Activated CD4-positive, CD25-positive, alpha-beta regulatory T cell (primary cell): ENCODE data around the gene TMPO.
A peak's percentile ranks its signal among the peaks of the same experiment; 100 is the strongest.
"Not testable (repeated sequence)": the region's sequence is repeated elsewhere in the genome, so short reads cannot be mapped to it uniquely, and the experiment has no call there.

Experiments
- DNase-seq, 4 experiments: peaks; one replicate each; lab custom pipeline; 2025; lab: John Stamatoyannopoulos, UW

The TMPO gene

DNA sequence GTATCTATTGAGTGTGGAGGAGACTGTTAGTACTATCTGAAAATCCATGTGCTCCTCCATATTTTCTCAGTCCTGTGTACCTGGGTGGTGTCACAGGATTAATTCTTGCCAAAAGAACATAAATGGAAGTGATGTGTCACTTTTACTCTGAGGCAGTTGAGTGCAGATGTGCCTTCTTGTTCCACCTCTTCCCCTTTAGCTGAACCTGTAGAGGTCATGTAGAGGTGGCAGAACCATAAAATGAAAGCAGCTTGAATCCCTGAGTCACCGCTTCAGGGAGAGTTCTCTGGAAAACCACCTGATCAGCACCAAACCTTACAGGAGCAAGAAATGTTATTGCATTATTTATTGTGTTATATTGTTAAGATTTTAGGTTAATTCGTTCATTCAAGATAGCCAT, 63.4 kb downstream of the TMPO start:
- DNase-seq = no peak

DNA sequence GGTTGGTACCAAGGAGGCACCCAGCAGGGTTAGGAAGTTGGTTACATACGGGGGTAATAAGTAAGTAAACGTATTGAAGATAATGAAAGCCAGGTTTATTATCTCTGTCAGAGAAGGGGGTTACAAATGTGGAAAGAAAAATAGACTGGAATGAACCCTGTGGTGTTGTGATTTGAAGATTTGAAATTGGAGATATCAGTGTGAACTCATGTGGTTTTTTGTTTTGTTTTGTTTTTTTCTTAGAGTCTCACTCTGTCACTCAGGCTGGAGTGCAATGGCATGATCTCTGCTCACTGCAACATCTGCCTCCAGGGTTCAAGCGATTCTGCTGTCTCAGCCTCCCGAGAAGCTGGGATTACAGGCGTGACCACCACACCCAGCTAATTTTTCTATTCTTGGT, 64.0 kb downstream of the TMPO start:
- DNase-seq = no peak

DNA sequence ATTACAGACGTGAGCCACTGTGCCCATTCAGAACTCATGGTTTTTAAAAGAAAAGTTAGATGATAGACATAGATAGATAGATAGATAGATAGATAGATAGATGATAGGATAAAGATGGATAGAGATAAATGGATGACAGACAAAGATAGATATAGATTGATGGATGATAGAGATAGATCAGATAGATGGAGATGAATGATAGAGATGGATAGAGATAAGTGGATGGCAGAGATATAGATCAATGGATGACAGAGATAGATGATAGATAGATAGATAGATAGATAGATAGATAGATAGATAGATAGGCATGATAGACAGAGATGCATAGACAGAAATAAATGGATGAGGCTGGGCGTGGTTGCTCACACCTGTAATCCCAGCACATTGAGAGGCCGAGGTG, 64.4 kb downstream of the TMPO start:
- no peak for DNase-seq

DNA sequence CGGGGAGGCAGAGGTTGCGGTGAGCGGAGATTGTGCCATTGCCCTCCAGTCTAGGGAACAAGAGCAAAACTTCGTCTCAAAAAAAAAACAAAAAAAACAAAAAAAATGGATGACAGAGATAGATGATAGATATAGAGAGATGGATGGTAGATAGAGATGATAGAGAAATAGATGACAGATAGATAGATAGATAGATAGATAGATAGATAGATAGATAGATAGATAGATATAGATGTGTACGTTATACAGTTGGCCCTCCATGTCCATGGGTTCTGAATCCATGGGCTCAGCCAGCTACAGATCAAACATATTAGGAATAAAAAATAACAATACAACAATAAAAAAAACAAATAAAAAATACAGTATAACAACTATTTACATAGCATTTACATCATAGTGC, 65.3 kb downstream of the TMPO start:
- DNase-seq = no peak

DNA sequence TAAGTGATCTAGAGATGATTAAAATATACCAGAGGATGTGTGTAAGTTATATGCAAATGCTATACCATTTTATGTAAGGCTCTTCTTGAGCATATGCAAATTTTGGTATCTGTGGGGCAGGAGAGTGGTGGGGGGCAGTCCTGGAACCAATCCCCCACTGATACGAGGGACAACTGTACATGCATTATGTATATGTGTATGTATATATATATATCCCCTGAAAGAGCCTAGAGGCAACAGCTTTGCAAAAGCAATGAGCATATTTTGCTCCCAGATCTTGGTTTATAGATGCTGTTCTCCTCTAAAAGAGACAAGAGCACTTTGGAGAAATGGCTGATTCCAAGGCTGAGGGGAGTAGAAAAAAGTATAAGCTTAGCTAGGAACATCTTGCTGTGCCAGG, 65.7 kb downstream of the TMPO start:
- DNase-seq = no peak

DNA sequence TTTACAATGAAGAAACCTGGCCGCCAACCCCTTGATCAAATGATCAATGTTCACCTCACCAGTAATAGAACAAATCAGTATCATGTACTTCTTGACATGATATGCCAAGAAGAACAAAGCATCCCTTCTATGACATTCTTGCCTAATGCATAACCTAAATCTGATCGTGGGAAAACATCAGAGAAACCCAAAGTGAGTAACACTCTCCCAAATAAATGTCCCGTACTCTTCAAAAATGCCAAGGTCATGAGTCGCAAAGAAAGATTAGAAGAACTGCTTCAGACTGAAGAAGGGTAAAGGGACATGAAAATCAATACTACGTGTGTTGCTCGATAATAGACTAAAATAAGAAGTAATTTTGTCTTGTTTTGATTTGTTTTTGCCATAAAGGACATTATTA, 66.7 kb downstream of the TMPO start:
- no peak for DNase-seq

DNA sequence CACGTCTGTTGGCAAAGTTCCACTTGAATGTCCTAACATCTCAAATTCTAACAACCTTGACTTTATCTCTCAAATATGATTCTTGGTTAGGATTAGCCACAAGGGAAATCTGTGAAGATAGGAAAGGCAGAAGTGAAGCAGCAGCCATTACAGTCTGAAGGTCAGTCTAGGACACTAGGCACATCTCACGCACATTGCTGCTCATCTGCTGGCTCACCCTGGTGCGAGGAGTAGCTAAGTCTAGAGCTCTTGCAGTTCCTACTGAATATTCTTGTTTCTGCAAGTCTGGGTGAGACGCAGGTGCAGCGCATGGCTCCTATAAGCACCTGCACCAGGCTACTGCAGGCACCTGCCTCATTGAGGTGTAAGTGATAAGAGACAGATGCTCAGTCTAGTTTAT, 71.7 kb downstream of the TMPO start:
- DNase-seq = no peak

DNA sequence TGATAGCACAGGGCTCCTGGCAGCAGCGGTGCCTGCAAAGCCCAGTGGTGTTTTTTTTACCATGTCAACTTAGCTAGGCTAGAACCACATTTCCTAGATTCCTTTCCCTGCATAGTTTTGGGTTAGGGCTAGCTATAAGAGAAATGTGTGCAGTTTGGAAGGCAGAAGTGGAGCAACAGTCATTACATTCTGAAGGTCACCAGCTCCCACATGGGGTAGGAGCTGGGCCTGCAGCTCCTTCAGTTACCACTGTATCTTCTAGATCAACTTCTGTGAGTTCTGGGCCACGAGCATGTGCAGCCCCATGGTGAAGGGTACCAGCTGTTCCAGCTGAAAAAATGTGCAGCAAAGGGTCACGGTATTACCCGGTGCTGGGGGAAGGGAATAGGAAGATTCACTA, 75.8 kb downstream of the TMPO start:
- DNase-seq = no peak

DNA sequence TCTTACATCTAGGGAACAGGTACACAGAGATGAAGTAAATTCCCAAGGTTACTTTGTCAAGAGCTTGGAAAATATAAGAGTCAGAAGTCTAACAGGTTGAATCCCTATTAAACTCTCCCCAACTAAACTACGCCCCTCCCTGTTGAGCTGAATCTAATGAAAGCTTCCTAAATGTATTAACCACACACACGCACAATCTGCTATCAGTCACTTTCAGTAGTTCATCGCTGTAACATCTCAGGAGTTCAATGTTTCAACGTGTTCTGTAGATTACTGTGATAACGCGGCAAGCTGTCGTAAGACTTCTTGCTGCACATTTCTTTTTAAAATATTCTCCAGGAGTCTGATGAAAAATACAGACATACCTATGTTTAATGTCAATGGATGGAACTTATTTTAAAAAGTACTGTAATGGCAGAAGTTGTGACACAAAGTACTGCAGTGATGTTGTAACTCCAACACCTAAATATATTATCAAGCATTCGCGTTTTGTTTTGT, 77.5 kb downstream of the TMPO start:
- DNase-seq = no peak

DNA sequence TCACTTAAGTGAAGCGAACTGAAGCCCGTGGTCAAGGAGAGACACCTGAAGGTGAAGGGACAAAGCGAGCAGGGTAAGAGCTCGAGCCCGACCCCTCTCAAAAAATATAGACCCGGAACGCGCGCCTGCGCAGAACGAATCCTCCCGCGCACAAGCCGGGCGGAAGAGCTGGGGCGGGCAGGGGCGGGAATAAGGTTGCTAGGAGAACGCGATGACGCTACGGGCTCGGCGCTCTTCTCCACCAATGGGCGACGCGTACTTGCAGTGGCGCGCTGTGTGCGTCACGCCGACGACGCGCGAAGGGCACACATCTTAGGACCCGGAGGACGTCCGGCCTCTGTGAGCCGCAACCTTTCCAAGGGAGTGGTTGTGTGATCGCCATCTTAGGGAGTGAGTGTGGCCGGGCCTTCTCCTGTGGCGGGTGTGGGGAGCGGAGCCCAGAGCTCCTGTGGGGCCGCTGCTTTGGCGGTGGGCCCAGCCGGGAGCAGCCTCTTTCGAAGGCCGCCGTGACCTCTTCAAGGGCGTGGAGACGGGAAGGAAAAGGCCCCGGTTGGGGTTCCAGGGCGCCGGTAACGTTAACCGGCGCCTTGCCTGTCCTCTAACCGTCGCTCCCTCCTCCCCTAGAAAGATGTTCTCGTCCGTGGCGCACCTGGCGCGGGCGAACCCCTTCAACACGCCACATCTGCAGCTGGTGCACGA, 78.1 kb downstream of the TMPO start, which contains the start of gene SLC25A3:
Gene SLC25A3 (plus strand): TSS at position 336 of the 699 bp plus-strand sequence. CDS start 293 bp downstream, at position 629.
- peak; percentile 87 to 93 (median 90) for DNase-seq

DNA sequence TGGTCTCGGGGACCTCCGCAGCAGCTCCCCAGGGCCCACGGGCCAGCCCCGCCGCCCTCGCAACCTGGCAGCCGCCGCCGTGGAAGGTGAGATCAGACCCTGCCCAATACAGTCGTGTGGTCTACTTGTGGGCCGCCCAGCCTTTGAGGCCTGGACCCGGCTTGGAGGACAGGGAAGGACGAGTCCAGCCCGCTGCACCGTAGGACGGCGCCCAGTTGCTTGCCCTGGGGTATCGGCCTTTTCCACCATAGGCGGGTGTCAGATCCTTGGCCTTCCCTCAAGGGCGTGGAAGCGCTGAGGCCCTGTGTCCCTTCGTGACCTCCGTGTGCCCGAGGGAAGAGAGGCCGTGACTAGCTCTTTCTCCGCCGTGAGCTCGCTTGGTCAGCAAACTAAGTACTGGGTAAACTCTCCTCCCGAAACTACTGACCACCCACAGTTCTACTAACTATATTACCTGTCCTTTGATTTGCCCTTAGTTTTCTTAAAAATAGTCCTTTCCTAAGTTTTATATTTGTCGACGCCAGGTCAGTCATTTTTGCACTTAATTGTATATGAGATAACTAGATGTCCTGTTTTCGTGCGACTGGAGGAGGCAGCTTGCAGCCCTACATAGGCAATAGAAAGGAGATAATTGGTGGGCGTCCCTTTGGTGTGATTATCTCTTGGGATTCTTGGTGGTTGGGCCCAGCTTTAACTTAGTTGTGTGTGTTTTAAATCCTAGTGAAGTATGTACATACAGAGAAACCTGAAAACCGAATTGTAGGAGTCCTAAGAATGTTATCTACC, 78.9 kb downstream of the TMPO start:
- peak in 3 of 4 experiments; percentile 14 to 35 (median 34) for DNase-seq

DNA sequence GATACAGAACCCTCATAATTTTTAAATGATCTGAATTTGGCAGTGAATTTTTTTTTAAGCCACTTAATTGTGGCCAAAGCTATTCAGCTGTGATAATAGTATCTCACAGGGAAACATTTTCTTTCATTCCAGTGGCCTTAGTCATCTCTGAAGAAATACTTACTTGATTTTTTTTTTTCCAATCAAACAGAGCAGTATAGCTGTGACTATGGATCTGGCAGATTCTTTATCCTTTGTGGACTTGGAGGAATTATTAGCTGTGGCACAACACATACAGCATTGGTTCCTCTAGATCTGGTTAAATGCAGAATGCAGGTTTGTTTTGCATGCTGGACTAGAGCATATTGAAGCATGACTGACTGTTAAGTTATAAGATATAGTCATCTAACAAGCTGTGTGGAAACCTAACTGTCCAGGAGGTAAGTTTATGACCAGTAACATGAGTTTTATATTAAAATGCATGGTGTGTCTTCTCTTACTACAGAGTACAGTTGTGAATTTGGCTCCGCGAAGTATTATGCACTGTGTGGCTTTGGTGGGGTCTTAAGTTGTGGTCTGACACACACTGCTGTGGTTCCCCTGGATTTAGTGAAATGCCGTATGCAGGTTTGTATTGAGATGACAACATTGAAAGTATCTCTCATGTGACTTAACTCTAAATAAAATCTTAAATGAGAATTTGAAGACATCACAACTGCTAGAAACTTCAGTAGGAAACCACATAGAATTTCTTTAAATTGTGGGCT, 80.0 kb downstream of the TMPO start:
- DNase-seq = no peak

DNA sequence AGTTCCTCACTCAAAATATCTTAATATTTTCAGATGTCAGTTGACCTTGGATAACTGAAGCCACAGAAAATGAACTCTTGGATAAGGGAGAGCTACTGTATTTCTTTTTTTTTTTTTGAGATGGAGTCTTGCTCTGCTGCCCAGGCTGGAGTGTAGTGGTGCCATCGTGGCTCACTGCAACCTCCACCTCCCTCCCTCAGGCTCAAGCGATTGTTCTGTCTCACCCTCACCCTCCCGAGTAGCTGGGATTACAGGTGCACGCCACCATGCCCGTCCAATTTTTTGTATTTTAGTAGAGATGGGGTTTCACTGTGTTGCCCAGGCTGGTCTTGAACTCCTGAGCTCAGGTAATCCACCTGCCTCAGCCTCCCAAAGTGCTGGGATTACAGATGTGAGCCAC, 81.9 kb downstream of the TMPO start:
- DNase-seq = not testable (repeated sequence)
